ENCODE data around the gene PRRX1. TPM values are rescaled to one million over a fixed set of nuclear protein-coding genes. Genes with fewer than 3 reads are reported as not detected.

Gene PRRX1
- total RNA-seq, 1 experiment from 2014 or later, result 4.5 TPM

DNA sequence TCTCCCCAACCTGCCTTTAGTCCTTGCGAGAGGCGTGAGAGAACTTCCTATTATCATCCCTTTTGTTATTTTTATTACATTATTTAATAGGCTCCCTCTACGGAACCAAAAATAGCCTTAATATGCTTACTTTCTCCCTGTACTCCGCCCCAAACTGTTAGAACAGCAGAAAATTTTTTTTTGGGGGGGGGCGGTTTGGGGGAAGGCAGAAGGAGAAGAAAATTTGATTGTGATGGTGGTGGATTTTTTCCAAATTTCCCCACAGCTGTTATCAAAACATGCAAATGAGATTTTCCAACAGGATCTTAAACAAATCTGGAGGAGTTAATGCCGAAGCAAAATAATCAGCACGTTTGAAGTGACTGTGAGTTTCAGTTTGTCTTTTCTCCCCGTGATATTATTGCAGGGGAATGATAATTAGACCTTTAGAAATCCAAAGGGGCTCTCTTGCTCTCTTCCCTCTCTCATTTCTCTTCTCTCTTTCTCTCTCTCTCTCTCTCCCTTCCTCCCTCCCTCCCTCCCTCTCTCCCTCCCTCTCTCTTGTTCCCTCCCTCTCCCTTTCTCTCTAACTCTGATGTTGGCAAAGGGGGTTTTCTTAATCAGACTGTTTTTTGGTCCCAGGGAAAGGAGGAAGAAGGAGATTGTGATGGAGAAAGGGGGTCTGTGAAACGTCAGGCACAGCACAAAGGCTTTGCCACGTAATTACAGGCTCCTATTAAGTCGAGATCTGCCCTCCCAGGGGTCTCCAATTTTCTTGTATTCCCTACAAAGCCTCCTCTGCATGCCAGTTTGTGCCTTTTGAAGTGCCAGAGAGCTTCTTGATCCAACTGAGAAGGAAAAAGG lies 1.1 kb upstream of the PRRX1 start:
- peaks cover 15% of the 10 kb centered on the region for H3K4me1 ChIP-seq (ENCODE audit: insufficient read depth, low read length, poor library complexity, severe bottlenecking)
- no peaks in the 10 kb centered on the region for H3K9me3 ChIP-seq (ENCODE audit: low read depth, low read length, poor library complexity, severe bottlenecking)
- ChIA-PET POLR2A (ENCODE audit: low non-redundant PET) (no interaction called here), CTCF (no interaction called here)
- no peak for DNase-seq (ENCODE audit: low spot score)
- peak overlapping the region; percentile 38 for H3K4me3 ChIP-seq (ENCODE audit: low read depth, low read length, poor library complexity, severe bottlenecking)
- TF ChIP-seq, protein P1, sequence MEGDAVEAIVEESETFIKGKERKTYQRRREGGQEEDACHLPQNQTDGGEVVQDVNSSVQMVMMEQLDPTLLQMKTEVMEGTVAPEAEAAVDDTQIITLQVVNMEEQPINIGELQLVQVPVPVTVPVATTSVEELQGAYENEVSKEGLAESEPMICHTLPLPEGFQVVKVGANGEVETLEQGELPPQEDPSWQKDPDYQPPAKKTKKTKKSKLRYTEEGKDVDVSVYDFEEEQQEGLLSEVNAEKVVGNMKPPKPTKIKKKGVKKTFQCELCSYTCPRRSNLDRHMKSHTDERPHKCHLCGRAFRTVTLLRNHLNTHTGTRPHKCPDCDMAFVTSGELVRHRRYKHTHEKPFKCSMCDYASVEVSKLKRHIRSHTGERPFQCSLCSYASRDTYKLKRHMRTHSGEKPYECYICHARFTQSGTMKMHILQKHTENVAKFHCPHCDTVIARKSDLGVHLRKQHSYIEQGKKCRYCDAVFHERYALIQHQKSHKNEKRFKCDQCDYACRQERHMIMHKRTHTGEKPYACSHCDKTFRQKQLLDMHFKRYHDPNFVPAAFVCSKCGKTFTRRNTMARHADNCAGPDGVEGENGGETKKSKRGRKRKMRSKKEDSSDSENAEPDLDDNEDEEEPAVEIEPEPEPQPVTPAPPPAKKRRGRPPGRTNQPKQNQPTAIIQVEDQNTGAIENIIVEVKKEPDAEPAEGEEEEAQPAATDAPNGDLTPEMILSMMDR (conservative IDR thresholded peaks at IDR 0.05; ENCODE audit: low read depth, low read length), result no peak
- TF ChIP-seq EZH2 (IDR thresholded peaks at IDR 0.05; ENCODE audit: borderline replicate concordance, low read depth, low read length, poor library complexity, severe bottlenecking), result peak; percentile 14
- BruUV-seq (replicated peaks), result no TSS peak
- no peaks in the 10 kb centered on the region for H3K36me3 ChIP-seq (ENCODE audit: insufficient read depth, low read length, poor library complexity, severe bottlenecking)
- intact Hi-C loops (cut with micrococcal nuclease; ENCODE audit: unreplicated experiment), result loop anchor here (5.0 kb wide), 1 partner anchor 130 kb away; the partner anchor contains the start of gene GORAB
- no peak overlapping the region for H3K27ac ChIP-seq (ENCODE audit: low read depth, low read length, poor library complexity, severe bottlenecking)
- H3K27me3 ChIP-seq (replicated peaks; ENCODE audit: insufficient read depth, low read depth, low read length, poor library complexity), result peaks cover 65% of the 10 kb centered on the region

DNA sequence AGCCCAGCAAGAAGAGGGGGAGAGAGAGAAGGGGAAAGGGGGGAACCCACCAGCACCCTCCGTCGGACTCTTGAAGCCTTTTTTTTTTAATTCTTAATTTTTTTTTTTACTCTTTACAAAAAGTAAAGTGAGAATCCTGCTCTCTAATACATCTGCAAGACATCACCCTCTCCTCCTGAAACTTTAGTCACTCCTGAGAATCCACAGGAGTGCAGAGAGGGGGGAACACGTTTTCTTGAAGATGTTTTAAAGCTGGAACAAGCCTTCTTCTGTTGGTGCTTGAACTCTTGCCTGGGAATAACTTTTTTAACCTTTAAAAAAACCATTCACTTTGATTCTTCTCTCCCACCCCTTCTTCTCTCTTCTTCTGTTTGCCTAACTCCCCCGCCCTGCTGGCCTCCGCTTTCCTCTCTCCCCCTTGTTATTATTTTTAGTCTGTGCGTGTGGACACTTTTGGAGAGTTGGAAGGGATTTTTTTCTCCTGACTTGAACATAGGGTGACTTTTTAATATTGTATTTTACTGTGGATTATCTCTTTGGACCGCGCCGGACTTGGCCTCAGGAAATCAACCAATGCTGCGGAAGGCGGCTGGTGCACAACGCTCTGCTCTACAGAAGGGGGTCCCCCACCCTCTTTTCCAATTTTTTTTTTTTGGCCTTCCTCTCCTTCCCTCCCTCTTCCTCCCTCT lies 383 bp upstream of the PRRX1 start:
- H3K4me1 ChIP-seq (ENCODE audit: insufficient read depth, low read length, poor library complexity, severe bottlenecking), result peaks cover 15% of the 10 kb centered on the region
- no peak for DNase-seq (ENCODE audit: low spot score)
- TSS peak; percentile 61 for BruUV-seq (replicated peaks)
- no peaks in the 10 kb centered on the region for H3K9me3 ChIP-seq (ENCODE audit: low read depth, low read length, poor library complexity, severe bottlenecking)
- peaks cover 72% of the 10 kb centered on the region for H3K27me3 ChIP-seq (replicated peaks; ENCODE audit: insufficient read depth, low read depth, low read length, poor library complexity)
- H3K36me3 ChIP-seq (ENCODE audit: insufficient read depth, low read length, poor library complexity, severe bottlenecking), result no peaks in the 10 kb centered on the region
- ChIA-PET POLR2A (ENCODE audit: low non-redundant PET) (no interaction called here), CTCF (no interaction called here)
- H3K4me3 ChIP-seq (ENCODE audit: low read depth, low read length, poor library complexity, severe bottlenecking), result peak overlapping the region; percentile 44
- no peak overlapping the region for H3K27ac ChIP-seq (ENCODE audit: low read depth, low read length, poor library complexity, severe bottlenecking)
- intact Hi-C loops (cut with micrococcal nuclease; ENCODE audit: unreplicated experiment), result loop anchor here (2.0 to 5.0 kb wide), 2 partner anchors 131 to 169 kb away; partner anchors contain the start of gene GORAB
- no peak for TF ChIP-seq EZH2 (IDR thresholded peaks at IDR 0.05; ENCODE audit: borderline replicate concordance, low read depth, low read length, poor library complexity, severe bottlenecking)
- TF ChIP-seq, protein P1 (conservative IDR thresholded peaks at IDR 0.05; ENCODE audit: low read depth, low read length), result no peak

DNA sequence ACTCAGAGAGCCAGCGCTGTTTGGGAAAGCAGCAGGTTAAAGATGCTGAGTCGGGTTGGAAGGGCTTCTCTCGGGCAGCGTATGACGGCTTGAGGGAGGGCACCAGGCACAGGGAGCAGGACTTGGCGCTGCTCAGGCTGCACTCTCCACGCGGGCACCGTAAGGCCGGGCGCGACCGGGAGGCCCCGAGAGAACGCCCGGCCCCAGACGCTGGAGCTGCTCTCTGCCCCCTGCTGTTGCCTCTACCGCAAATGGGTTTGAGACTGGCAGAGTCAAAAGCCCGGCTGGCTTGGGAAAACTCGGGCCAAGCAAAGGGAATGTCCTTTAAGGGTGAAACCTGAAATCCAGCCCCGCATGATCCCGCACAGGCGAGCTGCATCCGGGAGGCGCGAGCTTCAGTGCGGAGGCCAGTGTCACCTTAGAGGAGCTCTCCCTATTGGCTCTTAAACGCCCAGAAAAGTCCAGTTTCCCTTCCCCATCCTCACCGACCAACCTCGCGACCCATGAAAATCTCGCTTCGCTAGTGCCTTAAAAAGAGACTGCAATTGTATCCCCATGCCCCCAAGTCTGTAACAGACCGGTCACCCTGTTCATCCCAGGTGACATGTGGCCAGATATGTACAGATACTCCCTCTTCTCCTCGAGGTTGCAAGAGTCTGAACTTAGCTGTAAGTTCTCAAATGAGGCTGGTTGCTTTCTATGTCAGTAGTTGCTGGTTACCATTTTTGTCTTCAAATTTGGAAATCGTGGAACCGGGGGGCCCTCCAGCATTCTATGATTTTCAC lies 1.1 kb downstream of the PRRX1 start:
- H3K27ac ChIP-seq (ENCODE audit: low read depth, low read length, poor library complexity, severe bottlenecking), result no peak overlapping the region
- ChIA-PET CTCF (no interaction called here), POLR2A (ENCODE audit: low non-redundant PET) (no interaction called here)

More for the DNA sequence above, 1.1 kb downstream of the PRRX1 start:
- no peak for TF ChIP-seq EZH2 (IDR thresholded peaks at IDR 0.05; ENCODE audit: borderline replicate concordance, low read depth, low read length, poor library complexity, severe bottlenecking)
- TF ChIP-seq, protein P1 (conservative IDR thresholded peaks at IDR 0.05; ENCODE audit: low read depth, low read length), result 0 out of 2 replicates have a peak, but pooled peaks have one; percentile 16
- peaks cover 15% of the 10 kb centered on the region for H3K4me1 ChIP-seq (ENCODE audit: insufficient read depth, low read length, poor library complexity, severe bottlenecking)
- DNase-seq (ENCODE audit: low spot score), result no peak
- H3K9me3 ChIP-seq (ENCODE audit: low read depth, low read length, poor library complexity, severe bottlenecking), result no peaks in the 10 kb centered on the region
- intact Hi-C loops (cut with micrococcal nuclease; ENCODE audit: unreplicated experiment), result loop anchor here (2.0 to 5.0 kb wide), 2 partner anchors 133 to 170 kb away; partner anchors contain the start of gene GORAB
- BruUV-seq (replicated peaks), result no TSS peak
- peaks cover 78% of the 10 kb centered on the region for H3K27me3 ChIP-seq (replicated peaks; ENCODE audit: insufficient read depth, low read depth, low read length, poor library complexity)
- H3K36me3 ChIP-seq (ENCODE audit: insufficient read depth, low read length, poor library complexity, severe bottlenecking), result no peaks in the 10 kb centered on the region
- peak overlapping the region; percentile 44 for H3K4me3 ChIP-seq (ENCODE audit: low read depth, low read length, poor library complexity, severe bottlenecking)
